CD4-positive, alpha-beta T cell treated with Interleukin-2 at 100 ng/mL for 4 hours (primary cell): ENCODE measurements around the gene UQCC5.

Experiments used
- DNase-seq: peaks from one replicate; pipeline ENCODE4 v3.0.0-alpha.2; 2020; ENCODE audit warnings: low spot score

UQCC5 gene

GRCh38 chr3:52504977-52505376, 31.4 kb upstream of the UQCC5 start:
- DNase-seq, result no peak

- no peak for DNase-seq
Observed at GRCh38 chr3:52506266-52506966, 30.0 kb upstream of the UQCC5 start.

GRCh38 chr3:52507359-52507758, 29.0 kb upstream of the UQCC5 start:
- no peak for DNase-seq

- DNase-seq, result no peak
Observed at GRCh38 chr3:52509753-52510328, 26.6 kb upstream of the UQCC5 start.

- DNase-seq, result no peak
Observed at GRCh38 chr3:52511509-52511908, 24.9 kb upstream of the UQCC5 start.

- no peak for DNase-seq
Observed at GRCh38 chr3:52512105-52512504, 24.3 kb upstream of the UQCC5 start.

DNA sequence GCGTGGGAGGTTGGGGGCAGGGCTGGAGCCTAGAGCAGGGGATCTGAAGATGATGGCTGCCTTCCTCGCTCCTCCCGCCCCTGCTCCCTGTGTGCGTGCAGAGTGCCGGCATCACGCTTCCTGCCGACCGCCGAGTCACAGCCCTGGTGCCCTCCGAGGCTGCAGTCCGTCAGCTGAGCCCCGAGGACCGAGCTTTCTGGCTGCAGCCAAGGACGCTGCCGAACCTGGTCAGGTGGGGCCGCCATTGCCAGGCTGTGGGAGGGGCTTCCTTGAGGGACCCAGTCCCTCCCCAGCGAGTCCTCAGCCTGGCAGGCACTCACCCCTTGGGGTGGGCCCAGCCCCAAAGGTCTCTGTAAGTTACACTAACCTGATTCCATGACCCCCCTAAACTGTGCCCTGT, 23.7 kb upstream of the UQCC5 start:
- no peak for DNase-seq

- no peak for DNase-seq
Observed at GRCh38 chr3:52513281-52513680, 23.1 kb upstream of the UQCC5 start.

- DNase-seq, result no peak
Observed at GRCh38 chr3:52514576-52514975, 21.8 kb upstream of the UQCC5 start.

DNA sequence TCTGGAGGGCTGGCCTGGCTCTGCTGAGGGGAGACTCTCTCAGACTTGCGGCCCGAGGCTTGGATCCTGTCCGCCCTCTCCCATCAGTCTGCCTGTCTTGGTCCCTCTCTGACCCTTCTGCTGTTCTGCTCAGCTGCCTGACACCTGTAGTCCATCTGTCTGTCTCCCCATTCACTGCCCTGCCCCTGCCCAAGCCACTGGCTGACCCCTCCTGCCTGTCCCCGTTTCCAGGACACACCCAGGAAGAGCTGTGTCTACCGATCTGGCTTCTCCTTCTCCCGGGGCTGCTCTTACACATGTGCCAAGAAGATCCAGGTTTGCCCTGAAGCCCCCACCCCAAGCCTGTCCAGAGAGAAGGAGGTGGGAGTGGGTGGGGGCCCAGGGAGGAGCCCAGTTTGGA, 21.2 kb upstream of the UQCC5 start:
- DNase-seq, result no peak

DNA sequence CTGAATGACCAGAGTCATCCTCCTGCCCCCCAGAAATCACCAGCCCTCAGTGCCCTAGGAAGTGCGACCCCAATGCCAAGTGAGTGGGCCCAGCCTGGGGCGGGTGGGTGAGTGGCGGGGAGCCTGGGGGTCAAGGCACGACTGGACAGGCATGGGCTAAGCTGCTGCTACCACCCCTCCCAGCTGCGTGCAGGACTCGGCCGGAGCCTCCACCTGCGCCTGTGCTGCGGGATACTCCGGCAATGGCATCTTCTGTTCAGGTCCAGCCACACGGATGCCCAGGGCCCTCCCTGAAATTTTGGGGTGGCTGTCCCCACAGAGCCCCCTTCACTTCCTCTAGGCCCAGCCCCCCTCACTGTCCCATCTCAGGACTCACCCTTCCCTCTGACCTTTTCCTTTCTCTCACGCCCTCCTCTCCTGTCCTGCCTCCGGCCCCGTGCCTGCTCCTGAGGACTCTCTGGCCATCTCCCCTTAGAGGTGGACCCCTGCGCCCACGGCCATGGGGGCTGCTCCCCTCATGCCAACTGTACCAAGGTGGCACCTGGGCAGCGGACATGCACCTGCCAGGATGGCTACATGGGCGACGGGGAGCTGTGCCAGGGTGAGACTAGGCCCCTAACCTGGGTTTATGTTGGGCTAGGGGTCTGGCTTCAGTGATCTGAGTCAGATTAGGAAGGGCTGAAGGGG, 19.8 kb upstream of the UQCC5 start:
- no peak for DNase-seq

- DNase-seq, result no peak
Observed at GRCh38 chr3:52517796-52518722, 18.3 kb upstream of the UQCC5 start.

DNA sequence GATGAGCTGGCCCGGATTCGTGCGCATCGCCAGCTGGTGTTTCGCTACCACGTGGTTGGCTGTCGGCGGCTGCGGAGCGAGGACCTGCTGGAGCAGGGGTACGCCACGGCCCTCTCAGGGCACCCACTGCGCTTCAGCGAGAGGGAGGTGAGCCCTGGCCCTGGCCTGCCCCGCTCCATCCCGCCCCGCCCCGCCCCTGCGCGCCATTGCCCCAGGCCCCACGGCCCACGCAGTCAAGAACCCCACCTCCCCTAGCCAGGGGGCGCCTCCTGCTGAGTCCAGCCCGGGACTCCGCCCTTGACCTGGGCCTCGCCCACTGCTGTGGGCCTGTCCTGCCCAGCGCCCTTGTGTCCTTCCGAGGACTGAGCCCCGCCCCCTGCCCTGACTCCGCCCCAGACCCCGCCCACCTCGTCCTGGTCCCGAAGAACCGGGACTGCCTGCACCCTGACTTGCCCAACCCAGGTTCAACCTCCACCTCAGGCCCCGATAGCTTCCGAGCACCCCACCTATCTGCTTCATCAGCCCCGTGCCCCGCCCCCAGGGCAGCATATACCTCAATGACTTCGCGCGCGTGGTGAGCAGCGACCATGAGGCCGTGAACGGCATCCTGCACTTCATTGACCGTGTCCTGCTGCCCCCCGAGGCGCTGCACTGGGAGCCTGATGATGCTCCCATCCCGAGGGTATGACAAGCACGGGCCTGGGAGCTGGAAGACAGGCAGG, 17.5 kb upstream of the UQCC5 start:
- DNase-seq, result no peak

DNA sequence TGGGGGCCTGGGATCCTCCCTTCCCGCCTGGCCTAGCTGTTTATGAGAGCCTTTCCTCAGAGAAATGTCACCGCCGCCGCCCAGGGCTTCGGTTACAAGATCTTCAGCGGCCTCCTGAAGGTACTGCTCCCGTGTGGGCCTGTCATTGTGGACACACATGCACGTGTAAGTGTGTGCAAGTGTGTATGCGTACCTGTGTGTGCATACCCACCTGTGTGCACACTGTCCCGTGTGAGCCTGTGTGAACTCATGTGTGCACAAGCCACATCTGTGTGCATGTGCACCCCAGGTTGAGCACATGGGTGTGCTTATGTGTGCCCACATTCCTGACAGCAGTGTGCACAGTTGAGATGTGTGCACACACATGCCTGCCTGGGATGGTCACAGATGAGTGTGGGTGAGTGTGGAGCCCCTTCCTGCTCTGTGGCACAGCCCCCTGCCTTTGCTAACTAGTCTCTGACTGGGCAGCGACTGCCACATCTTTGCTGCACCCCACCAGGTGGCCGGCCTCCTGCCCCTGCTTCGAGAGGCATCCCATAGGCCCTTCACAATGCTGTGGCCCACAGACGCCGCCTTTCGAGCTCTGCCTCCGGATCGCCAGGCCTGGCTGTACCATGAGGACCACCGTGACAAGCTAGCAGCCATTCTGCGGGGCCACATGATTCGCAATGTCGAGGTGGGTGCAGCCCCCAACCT, 16.8 kb upstream of the UQCC5 start:
- no peak for DNase-seq

DNA sequence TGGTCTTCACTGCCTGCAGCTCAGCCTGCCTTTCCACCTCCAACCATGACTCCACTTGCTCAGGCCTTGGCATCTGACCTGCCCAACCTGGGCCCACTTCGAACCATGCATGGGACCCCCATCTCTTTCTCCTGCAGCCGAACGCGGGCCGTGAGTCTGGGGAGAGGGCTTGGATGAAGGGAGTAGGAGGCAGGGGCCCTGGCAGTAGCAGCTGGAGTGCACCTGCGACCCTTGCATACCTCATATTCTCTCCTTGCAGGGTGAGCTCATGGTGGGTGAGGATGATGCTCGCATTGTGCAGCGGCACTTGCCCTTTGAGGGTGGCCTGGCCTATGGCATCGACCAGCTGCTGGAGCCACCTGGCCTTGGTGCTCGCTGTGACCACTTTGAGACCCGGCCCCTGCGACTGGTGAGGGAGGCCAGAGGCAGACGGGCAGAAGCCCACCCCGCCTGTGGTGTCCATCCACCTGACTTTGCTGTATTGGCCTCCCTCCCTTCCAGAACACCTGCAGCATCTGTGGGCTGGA, 16.2 kb upstream of the UQCC5 start:
- DNase-seq, result no peak

DNA sequence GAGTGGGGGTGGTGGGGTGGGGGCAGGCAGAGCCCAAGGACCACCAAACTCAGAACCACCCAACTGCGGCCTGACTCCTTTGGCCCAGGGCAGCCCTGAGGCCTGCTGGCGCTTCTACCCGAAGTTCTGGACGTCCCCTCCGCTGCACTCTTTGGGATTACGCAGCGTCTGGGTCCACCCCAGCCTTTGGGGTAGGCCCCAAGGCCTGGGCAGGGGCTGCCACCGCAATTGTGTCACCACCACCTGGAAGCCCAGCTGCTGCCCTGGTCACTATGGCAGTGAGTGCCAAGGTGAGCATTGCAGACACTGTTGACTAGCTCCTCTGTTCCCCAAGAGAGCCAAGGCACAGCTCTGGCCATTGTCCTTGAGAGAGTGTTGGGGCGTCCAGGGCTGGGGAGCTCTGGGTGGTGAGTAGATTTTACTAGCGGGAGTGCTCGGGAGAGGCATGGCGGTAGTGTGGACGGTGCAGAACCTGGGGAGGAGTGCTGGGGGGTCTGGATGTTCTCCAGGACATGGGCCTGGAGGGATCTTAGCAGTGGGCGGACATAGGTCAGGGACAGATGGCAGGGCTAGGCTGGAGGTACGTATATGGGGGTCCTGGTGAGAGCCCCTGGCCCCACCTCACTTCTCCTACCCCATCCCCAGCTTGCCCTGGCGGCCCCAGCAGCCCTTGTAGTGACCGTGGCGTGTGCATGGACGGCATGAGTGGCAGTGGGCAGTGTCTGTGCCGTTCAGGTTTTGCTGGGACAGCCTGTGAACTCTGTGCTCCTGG, 15.5 kb upstream of the UQCC5 start:
- no peak for DNase-seq

DNA sequence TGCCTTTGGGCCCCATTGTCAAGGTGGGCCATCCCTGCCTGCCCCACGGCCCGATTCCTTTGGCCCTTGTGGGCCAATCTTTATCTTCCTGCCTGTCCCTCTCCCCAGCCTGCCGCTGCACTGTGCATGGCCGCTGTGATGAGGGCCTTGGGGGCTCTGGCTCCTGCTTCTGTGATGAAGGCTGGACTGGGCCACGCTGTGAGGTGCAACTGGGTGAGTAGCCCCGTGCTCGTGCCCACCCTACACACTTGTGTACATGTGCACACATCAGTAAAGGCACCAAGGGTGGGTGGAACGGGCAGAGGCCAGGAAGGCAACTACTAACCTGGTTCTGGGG, 14.9 kb upstream of the UQCC5 start:
- no peak for DNase-seq

GRCh38 chr3:52521881-52522650, 14.3 kb upstream of the UQCC5 start:
- DNase-seq, result no peak

DNA sequence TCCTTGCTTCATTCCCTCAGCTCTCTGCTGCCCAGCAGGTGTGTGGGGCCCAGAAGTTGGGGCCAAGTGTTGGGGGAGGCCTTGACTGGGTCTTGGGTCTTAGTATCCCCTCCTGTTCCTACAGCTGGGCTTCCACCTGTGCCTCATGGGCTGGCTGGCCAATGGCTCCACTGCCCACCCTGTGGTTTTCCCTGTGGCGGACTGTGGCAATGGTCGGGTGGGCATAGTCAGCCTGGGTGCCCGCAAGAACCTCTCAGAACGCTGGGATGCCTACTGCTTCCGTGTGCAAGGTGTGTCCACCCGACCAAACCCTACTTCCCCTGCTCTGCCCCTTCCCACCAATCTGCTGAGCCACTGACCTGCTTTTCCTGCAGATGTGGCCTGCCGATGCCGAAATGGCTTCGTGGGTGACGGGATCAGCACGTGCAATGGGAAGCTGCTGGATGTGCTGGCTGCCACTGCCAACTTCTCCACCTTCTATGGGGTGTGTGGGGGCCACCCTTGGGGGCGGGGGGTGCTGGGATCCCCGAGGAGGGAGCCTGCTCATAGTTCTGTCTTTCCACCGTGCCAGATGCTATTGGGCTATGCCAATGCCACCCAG, 13.7 kb upstream of the UQCC5 start:
- no peak for DNase-seq
